Ishikawa (cell line): Measurements from ENCODE around the gene REEP2.

Source experiments
- CEBPB ChIP-seq: IDR thresholded peaks from 2 replicates; pipeline ENCODE4 v1.6.1; 2012
- CREB1 ChIP-seq: IDR thresholded peaks from 2 replicates; pipeline ENCODE4 v1.6.1; 2012; ENCODE audit warnings: low read depth
- EGR1 ChIP-seq: IDR thresholded peaks from 2 replicates; pipeline ENCODE4 v1.6.1; 2012
- EP300 ChIP-seq: IDR thresholded peaks from 2 replicates; pipeline ENCODE4 v1.6.1; 2012; ENCODE audit warnings: borderline replicate concordance
- FOXM1 ChIP-seq: IDR thresholded peaks from 2 replicates; pipeline ENCODE4 v1.6.1; 2012; ENCODE audit warnings: low read depth, borderline replicate concordance
- NFIC ChIP-seq: IDR thresholded peaks from 2 replicates; pipeline ENCODE4 v1.6.1; 2012
- RAD21 ChIP-seq: IDR thresholded peaks from 2 replicates; pipeline ENCODE4 v1.6.1; 2012; ENCODE audit warnings: low read depth
- REST ChIP-seq: IDR thresholded peaks from 2 replicates; pipeline ENCODE4 v1.6.1; 2012; ENCODE audit warnings: low read depth, mild to moderate bottlenecking
- TAF1 ChIP-seq: IDR thresholded peaks from 2 replicates; pipeline ENCODE4 v1.6.1; 2012; ENCODE audit warnings: low read depth, mild to moderate bottlenecking
- TCF12 ChIP-seq: IDR thresholded peaks from 2 replicates; pipeline ENCODE4 v1.6.1; 2012; ENCODE audit warnings: low read depth
- TEAD4 ChIP-seq: IDR thresholded peaks from 2 replicates; pipeline ENCODE4 v1.6.1; 2012
- YY1 ChIP-seq: IDR thresholded peaks from 2 replicates; pipeline ENCODE4 v1.6.1; 2012; ENCODE audit warnings: low read depth
- ZBTB7A ChIP-seq: IDR thresholded peaks from 2 replicates; pipeline ENCODE4 v1.6.1; 2012; ENCODE audit warnings: low read depth
- TF ChIP-seq, protein P1 (sequence below): IDR thresholded peaks from 2 replicates; pipeline ENCODE4 v1.6.1; 2012
- TF ChIP-seq, protein P2 (sequence below): IDR thresholded peaks from 2 replicates; pipeline ENCODE4 v1.6.1; 2012

REEP2 gene

DNA sequence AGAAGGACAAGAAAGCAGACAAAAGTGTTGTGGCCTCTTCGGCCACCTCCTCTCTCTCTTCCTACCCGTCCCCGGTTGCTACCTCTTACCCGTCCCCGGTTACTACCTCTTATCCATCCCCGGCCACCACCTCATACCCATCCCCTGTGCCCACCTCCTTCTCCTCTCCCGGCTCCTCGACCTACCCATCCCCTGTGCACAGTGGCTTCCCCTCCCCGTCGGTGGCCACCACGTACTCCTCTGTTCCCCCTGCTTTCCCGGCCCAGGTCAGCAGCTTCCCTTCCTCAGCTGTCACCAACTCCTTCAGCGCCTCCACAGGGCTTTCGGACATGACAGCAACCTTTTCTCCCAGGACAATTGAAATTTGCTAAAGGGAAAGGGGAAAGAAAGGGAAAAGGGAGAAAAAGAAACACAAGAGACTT, 28.9 kb downstream of the REEP2 start:
- TF ChIP-seq RAD21 (no peak), EP300 (no peak), EGR1 (no peak), TEAD4 (no peak), TAF1 (no peak), FOXM1 (no peak), NFIC (no peak), TCF12 (no peak), CREB1 (no peak), ZBTB7A (no peak), YY1 (no peak), CEBPB (no peak), REST (no peak)
- TF ChIP-seq, protein P1, sequence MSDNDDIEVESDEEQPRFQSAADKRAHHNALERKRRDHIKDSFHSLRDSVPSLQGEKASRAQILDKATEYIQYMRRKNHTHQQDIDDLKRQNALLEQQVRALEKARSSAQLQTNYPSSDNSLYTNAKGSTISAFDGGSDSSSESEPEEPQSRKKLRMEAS, result no peak
- TF ChIP-seq, protein P2, sequence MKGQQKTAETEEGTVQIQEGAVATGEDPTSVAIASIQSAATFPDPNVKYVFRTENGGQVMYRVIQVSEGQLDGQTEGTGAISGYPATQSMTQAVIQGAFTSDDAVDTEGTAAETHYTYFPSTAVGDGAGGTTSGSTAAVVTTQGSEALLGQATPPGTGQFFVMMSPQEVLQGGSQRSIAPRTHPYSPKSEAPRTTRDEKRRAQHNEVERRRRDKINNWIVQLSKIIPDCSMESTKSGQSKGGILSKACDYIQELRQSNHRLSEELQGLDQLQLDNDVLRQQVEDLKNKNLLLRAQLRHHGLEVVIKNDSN, result no peak

- TF ChIP-seq, protein P2, result no peak
These were observed 29.5 kb downstream of the REEP2 start for GRCh38 chr5:138468133-138468965.

GRCh38 chr5:138468966-138469539, 30.2 kb downstream of the REEP2 start:
- no peak for TF ChIP-seq TCF12
- no peak for TF ChIP-seq CEBPB

GRCh38 chr5:138469540-138470321, 30.9 kb downstream of the REEP2 start:
- TF ChIP-seq TEAD4 (no peak), FOXM1 (no peak), NFIC (no peak), REST (no peak), EP300 (no peak), TCF12 (no peak), YY1 (no peak), CEBPB (no peak), ZBTB7A (no peak), EGR1 (no peak)

GRCh38 chr5:138470322-138471051, 31.6 kb downstream of the REEP2 start:
- TF ChIP-seq CEBPB, result no peak
- TF ChIP-seq, protein P1, result no peak
- no peak for TF ChIP-seq ZBTB7A
- no peak for TF ChIP-seq YY1
- TF ChIP-seq, protein P2, result no peak
- no peak for TF ChIP-seq RAD21
- TF ChIP-seq FOXM1, result no peak
- no peak for TF ChIP-seq TEAD4
- no peak for TF ChIP-seq EP300
- no peak for TF ChIP-seq TCF12
- no peak for TF ChIP-seq NFIC
- no peak for TF ChIP-seq REST
- no peak for TF ChIP-seq TAF1
- no peak for TF ChIP-seq CREB1
- no peak for TF ChIP-seq EGR1
